GM12878 (cell line): ENCODE results near the gene MYO15B. TPM values are rescaled to one million over a fixed set of nuclear protein-coding genes. Genes with fewer than 3 reads are reported as not detected.

Experiments
- ATAC-seq: fragments of 200-7000 bp; cut with Tn5 transposase; 3 replicates; pipeline ENCODE4 v1.9.1; 2020; ENCODE audit warnings: mild to moderate bottlenecking, moderate library complexity
- BruUV-seq: library from RNA; stranded (reverse); fragments of 400-500 nt; replicated peaks from 2 replicates; lab custom pipeline; 2021; lab: Mats Ljungman, UMichigan
- CTCF ChIA-PET: fragments of 300-600 bp; sonication (Branson Sonifier 250); formaldehyde crosslinking; extraction: SDS; loops from one replicate; lab custom pipeline; 2021; ENCODE audit warnings: inconsistent platforms; lab: Yijun Ruan, JAX
- POLR2A ChIA-PET: fragments of 350-600 bp; formaldehyde crosslinking; extraction: SDS; loops from one replicate; lab custom pipeline; 2021; ENCODE audit warnings: inconsistent platforms; lab: Charles Lee
- RAD21 ChIA-PET: fragments of 300-600 bp; sonication (Branson Sonifier 250); formaldehyde crosslinking; loops from one replicate; lab custom pipeline; 2023; ENCODE audit warnings: antibody characterized with exemption; ENCODE audit not compliant: unreplicated experiment; lab: Charles Lee
- SMC1A ChIA-PET: fragments of 300-600 bp; sonication (Branson Sonifier 250); formaldehyde crosslinking; loops from one replicate; lab custom pipeline; 2023; ENCODE audit not compliant: unreplicated experiment, uncharacterized antibody; lab: Charles Lee
- DNase-seq: peaks from one replicate; pipeline ENCODE4 v3.0.0-alpha.2; 2011; ENCODE audit warnings: low read depth, low spot score
- FAIRE-seq: peaks from 3 replicates; lab custom pipeline; 2011; peaks lifted over from hg19 to GRCh38; lab: Jason Lieb, UNC
- H2AFZ ChIP-seq: 2 replicates; pipeline ENCODE4 v1.6.0; 2011; ENCODE audit warnings: low read depth, low read length, control low read depth; ENCODE audit not compliant: control insufficient read depth
- H3K27ac ChIP-seq: 2 replicates; pipeline ENCODE4 v1.5.1; 2011; ENCODE audit warnings: control low read depth; ENCODE audit not compliant: control insufficient read depth, insufficient read depth
- H3K27me3 ChIP-seq, 2 experiments: replicated peaks in 1 of 2; 2 replicates each; pipeline versions ENCODE4 v1.6.0 to v1.6.1; 2011; ENCODE audit warnings: low read length in 1 of 2; ENCODE audit not compliant: control insufficient read depth in 2 of 2, insufficient read depth in 2 of 2
- H3K36me3 ChIP-seq, 2 experiments: 2 replicates each; pipeline ENCODE4 v1.5.1; 2011; ENCODE audit warnings: low read length in 1 of 2; ENCODE audit not compliant: control insufficient read depth in 2 of 2, insufficient read depth in 2 of 2
- H3K4me1 ChIP-seq: 2 replicates; pipeline ENCODE4 v1.6.1; 2011; ENCODE audit warnings: mild to moderate bottlenecking, low read length, moderate library complexity, mixed read lengths; ENCODE audit not compliant: control insufficient read depth, insufficient read depth
- H3K4me2 ChIP-seq: 2 replicates; pipeline ENCODE4 v1.6.0; 2011; ENCODE audit warnings: control low read depth; ENCODE audit not compliant: control insufficient read depth, insufficient read depth
- H3K4me3 ChIP-seq: fragments of 200-600 bp; sonication (generic); 2 replicates; pipeline ENCODE4 v1.5.1; 2016
- H3K79me2 ChIP-seq: 2 replicates; pipeline ENCODE4 v1.6.0; 2011; ENCODE audit warnings: low read length; ENCODE audit not compliant: control insufficient read depth, insufficient read depth
- H3K9ac ChIP-seq: 2 replicates; pipeline ENCODE4 v1.8.0; 2011; ENCODE audit warnings: low read length, control low read depth, mixed read lengths; ENCODE audit not compliant: control insufficient read depth, insufficient read depth
- H3K9me3 ChIP-seq: replicated peaks from 3 replicates; pipeline ENCODE4 v1.5.1; 2011; ENCODE audit warnings: mild to moderate bottlenecking, low read length; ENCODE audit not compliant: control insufficient read depth, insufficient read depth
- H4K20me1 ChIP-seq: 2 replicates; pipeline ENCODE4 v1.6.0; 2011; ENCODE audit not compliant: control insufficient read depth, insufficient read depth
- CTCF ChIP-seq, 3 experiments: IDR thresholded peaks in 2 of 3; conservative IDR thresholded peaks in 1 of 3; 2 replicates each; pipeline ENCODE4 v1.5.1; 2011; ENCODE audit warnings: low read depth in 3 of 3, low read length in 3 of 3, mild to moderate bottlenecking in 3 of 3, control low read depth in 2 of 3, moderate library complexity in 2 of 3, inconsistent platforms in 1 of 3, mixed read lengths in 1 of 3; ENCODE audit not compliant: control insufficient read depth in 2 of 3, insufficient read depth in 1 of 3; ENCODE audit errors: extremely low read depth in 1 of 3
- EP300 ChIP-seq, 2 experiments: fragments of 150-350 bp in 1 of 2; IDR thresholded peaks; 2 replicates each; pipeline ENCODE4 v1.6.1; 2011 to 2012; ENCODE audit warnings: low read depth in 2 of 2, low read length in 2 of 2, borderline replicate concordance in 1 of 2, improper control_type of control experiment in 1 of 2, inconsistent platforms in 1 of 2; ENCODE audit not compliant: control insufficient read depth in 1 of 2
- FOS ChIP-seq: IDR thresholded peaks from 3 replicates; pipeline ENCODE4 v1.6.1; 2011; ENCODE audit warnings: borderline replicate concordance; ENCODE audit not compliant: insufficient read length; ENCODE audit errors: extremely low read depth
- HDAC2 ChIP-seq: fragments of 200-600 bp; sonication (generic); IDR thresholded peaks from 2 replicates; pipeline ENCODE4 v1.6.1; 2017
- KLF5 ChIP-seq: fragments of 450-650 bp; IDR thresholded peaks from 2 replicates; pipeline ENCODE4 v1.6.1; 2014; ENCODE audit warnings: mild to moderate bottlenecking; ENCODE audit not compliant: partially characterized antibody
- NR2F1 ChIP-seq: fragments of 450-650 bp; conservative IDR thresholded peaks from 2 replicates; pipeline ENCODE4 v1.6.1; 2017; ENCODE audit warnings: mild to moderate bottlenecking
- RAD21 ChIP-seq: IDR thresholded peaks from 2 replicates; pipeline ENCODE4 v1.6.1; 2011; ENCODE audit warnings: mild to moderate bottlenecking, low read depth, low read length, moderate library complexity; ENCODE audit not compliant: insufficient read depth
- WGBS: methylation state at CpG from one replicate; pipeline ENCODE4 v1.1.6; 2016; ENCODE audit warnings: low lambda C conversion rate; ENCODE audit not compliant: insufficient replicate concordance, insufficient coverage; ENCODE audit errors: missing lambda C conversion rate; 5-methylcytosine and 5-hydroxymethylcytosine counted together
- in situ Hi-C: fragments of 300-500 bp; cut with MboI; formaldehyde crosslinking; loops from 9 replicates; pipeline ENCODE4 v1.14.3; 2018; ENCODE audit warnings: mixed read lengths
- intact Hi-C: fragments of 100-400 bp; cut with micrococcal nuclease; formaldehyde crosslinking; loops from one replicate; pipeline ENCODE4 v1.14.2; 2022; ENCODE audit not compliant: unreplicated experiment
- polyA plus RNA-seq, 11 experiments: library from polyadenylated mRNA; depleted of rRNA in 4 of 11; unstranded in 6 of 11; stranded (reverse) in 5 of 11; fragments of >200 nt; fragmentation: Nextera tagmentation in 4 of 11; fragmentation: Illumina TruSeq in 1 of 11; extraction: Ambion mirVana in 4 of 11; extraction: Trizol in 1 of 11; gene quantifications; 1 replicate in 1 of 11; 2 replicates in 10 of 11; pipeline versions ENCODE4 v1.2.1 to v1.2.3, GENCODE V29; 2011 to 2016; ENCODE audit warnings: inconsistent platforms in 2 of 11, missing spikeins in 2 of 11, low read depth in 1 of 11
- total RNA-seq, 4 experiments: library from RNA; depleted of rRNA in 3 of 4; stranded (reverse); fragments of >200 nt in 3 of 4; fragmentation: Illumina TruSeq in 1 of 4; extraction: Trizol in 1 of 4; gene quantifications; 2 replicates each; pipeline versions ENCODE4 v1.2.1 to v1.2.3, GENCODE V29; 2013 to 2021

The MYO15B gene
- total and polyA plus RNA-seq, 10 of the 15 experiments (the other 5 are each of a cell fraction or from before 2014, with no cell fraction given): 0.67 to 15.4 (median 2.3) TPM; not detected in 1

- BruUV-seq: no TSS peak
- no peaks in the 10 kb centered on the region for H3K36me3 ChIP-seq
- TF ChIP-seq KLF5 (no peak), NR2F1 (no peak), EP300 (IDR thresholded peaks at IDR 0.05; ENCODE audit: borderline replicate concordance in 1 of 2, control insufficient read depth in 1 of 2, low read depth in 2 of 2, low read length in 2 of 2) (no peak), HDAC2 (no peak), RAD21 (peak; percentile 24; the same call in 1 of the 2 replicates), CTCF (IDR thresholded peaks at IDR 0.05 in 2 of 3, conservative IDR thresholded peaks at IDR 0.05 in 1 of 3; ENCODE audit: control insufficient read depth in 2 of 3, extremely low read depth in 1 of 3, insufficient read depth in 1 of 3, low read depth in 3 of 3, low read length in 3 of 3) (peak in 2 of 3 experiments; percentile 17 to 38; a peak in 3 of 6 replicates), FOS (no peak)
- ChIA-PET SMC1A (no interaction called here), RAD21 (interaction anchor here (0.7 kb wide), 1 partner anchor 170 kb away, joined by 3 read pairs; no protein-coding TSS in a partner anchor), POLR2A (no interaction called here), CTCF (interaction anchor here (0.6 to 0.7 kb wide), 2 partner anchors 13 to 140 kb away, joined by 3 read pairs; no protein-coding TSS in a partner anchor)
- H3K27ac ChIP-seq: no peak overlapping the region
- no peak overlapping the region for H3K9ac ChIP-seq
- H3K4me3 ChIP-seq: no peak overlapping the region
- no peaks in the 10 kb centered on the region for H3K4me1 ChIP-seq
- H4K20me1 ChIP-seq: no peaks in the 10 kb centered on the region
- 48% methylated on average over 11 of the region's 12 CpGs for WGBS
- no peak overlapping the region for H3K4me2 ChIP-seq
- no peak overlapping the region for H2AFZ ChIP-seq
- no peak for DNase-seq
- peak; percentile 59 for ATAC-seq
- no peak for FAIRE-seq
- H3K9me3 ChIP-seq: no peaks in the 10 kb centered on the region
- in situ Hi-C loops (no loop called here), intact Hi-C loops (no loop called here)
- H3K27me3 ChIP-seq: no peaks in the 10 kb centered on the region
- no peaks in the 10 kb centered on the region for H3K79me2 ChIP-seq
These were observed 26.4 kb downstream of the MYO15B start for GRCh38 chr17:75614006-75614405.
